HG03159 (cell line): ENCODE data around the gene RYR1.
"Not testable (repeated sequence)": the region's sequence is repeated elsewhere in the genome, so short reads cannot be mapped to it uniquely, and the experiment has no call there.

Source experiments
- ATAC-seq: cut with Tn5 transposase; IDR thresholded peaks from one replicate; pipeline ENCODE4 v1.9.1; 2021; ENCODE audit warnings: mild to moderate bottlenecking, moderate library complexity; ENCODE audit not compliant: unreplicated experiment

The RYR1 gene

DNA sequence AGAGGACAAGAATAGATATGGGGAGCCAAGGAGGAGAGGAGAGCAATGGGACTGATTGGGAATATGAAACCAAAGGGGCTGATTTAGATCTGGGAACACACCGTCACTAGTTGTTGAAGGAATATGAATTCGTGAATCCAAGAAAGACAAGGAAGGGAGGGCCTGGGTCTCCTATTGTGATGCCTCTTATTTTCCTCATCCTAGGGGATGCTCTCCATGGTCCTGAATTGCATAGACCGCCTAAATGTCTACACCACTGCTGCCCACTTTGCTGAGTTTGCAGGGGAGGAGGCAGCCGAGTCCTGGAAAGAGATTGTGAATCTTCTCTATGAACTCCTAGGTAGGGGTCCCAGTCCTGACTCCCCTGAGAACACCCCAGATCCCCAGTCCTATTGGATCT is 21.5 kb downstream of the RYR1 start:
- ATAC-seq, result no peak

DNA sequence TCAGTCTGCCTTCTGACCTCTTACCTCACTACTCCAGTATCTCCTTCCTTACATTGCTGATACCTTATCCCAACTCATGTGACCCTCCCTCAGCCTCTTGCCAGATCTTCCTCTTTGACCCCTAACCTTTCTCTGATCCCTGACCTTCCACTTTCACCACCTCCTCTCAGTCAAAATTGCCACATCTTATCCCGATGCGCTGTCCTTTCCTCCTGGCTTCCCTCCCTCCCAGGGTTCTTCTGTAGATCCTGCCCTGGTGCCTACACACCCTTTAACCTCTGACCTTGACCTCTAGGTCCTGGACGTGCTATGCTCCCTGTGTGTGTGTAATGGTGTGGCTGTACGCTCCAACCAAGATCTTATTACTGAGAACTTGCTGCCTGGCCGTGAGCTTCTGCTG is 23.7 kb downstream of the RYR1 start:
- ATAC-seq, result no peak

DNA sequence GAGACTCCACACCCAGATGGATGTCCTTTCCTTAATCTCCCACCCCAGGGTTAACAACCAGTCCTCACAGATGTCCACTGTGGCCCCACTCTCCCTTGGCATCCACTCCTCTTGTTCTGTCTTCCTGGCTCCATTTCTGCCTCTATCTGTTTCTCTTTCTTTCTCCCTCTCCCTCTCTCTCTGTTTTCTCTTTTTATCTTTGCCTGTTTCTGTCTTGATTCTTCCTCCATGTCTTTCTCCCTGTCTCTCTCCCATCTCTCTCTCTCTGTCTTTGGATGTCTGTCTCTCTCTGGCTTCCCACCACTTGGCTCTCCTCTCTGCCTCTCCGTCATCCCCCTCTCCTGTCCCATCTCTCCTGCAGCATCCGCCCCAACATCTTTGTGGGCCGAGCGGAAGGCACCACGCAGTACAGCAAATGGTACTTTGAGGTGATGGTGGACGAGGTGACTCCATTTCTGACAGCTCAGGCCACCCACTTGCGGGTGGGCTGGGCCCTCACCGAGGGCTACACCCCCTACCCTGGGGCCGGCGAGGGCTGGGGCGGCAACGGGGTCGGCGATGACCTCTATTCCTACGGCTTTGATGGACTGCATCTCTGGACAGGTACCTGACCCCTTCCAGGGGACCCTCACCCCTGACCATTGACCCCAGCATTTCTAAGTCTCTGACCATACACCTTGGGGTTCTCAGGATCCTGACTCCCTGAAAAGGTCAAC is 24.4 kb downstream of the RYR1 start:
- ATAC-seq, result no peak

DNA sequence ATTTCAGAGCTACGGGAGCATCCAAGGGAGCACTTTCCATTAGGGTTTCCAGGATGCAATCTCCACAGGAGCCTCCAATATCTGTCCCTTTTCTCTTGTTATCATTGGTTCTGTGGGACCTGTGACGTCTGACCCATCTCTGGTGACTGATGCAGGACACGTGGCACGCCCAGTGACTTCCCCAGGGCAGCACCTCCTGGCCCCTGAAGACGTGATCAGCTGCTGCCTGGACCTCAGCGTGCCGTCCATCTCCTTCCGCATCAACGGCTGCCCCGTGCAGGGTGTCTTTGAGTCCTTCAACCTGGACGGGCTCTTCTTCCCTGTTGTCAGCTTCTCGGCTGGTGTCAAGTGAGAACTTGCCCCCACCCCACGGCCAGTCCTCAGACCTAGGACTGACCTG is 25.5 kb downstream of the RYR1 start:
- no peak for ATAC-seq

DNA sequence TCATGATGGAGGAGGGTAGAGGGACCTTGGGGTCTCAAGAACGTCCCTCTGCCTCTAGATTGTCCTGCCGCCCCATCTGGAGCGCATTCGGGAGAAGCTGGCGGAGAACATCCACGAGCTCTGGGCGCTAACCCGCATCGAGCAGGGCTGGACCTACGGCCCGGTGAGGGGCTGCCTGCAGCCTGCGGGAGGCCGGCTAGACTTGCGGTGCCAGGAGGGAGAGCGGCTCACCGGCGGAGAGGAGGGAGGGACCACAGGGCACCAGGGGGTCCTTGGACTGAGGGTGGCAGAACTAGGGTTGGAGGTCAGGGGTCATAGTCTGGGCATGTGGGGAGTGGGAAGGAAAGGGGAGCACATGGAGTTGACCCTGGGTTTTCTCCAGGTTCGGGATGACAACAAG is 29.9 kb downstream of the RYR1 start:
- ATAC-seq, result no peak

DNA sequence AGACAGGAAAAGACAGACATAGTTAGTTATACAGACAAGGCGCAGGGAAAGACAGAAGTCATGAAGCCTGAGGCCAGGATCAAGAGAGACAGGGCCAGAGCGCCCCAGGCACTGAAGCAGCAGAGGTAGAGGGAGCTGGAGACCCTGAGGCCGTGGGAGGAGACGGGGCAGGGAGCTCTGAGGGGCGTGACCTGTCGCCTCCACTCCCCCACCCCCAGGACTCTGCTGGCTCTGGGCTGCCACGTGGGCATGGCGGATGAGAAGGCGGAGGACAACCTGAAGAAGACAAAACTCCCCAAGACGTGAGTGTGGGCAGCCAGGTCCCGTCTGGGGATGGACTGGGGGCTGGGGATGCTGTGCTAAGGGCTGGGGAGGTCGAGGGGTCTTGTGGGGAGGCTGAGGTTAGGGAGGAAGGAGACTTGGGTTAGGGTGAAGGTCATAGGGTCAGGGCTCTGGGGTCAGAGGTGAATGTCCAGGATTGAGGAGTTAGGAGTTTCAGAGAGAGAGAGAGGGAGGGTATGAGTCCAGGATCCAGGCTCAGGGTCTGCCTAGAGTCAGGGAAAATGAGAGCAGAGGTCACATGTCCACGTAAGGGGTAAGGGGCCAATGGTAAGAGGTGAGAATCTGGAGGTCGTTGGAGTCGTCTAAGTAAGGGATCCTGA is 31.1 kb downstream of the RYR1 start:
- ATAC-seq, result no peak

DNA sequence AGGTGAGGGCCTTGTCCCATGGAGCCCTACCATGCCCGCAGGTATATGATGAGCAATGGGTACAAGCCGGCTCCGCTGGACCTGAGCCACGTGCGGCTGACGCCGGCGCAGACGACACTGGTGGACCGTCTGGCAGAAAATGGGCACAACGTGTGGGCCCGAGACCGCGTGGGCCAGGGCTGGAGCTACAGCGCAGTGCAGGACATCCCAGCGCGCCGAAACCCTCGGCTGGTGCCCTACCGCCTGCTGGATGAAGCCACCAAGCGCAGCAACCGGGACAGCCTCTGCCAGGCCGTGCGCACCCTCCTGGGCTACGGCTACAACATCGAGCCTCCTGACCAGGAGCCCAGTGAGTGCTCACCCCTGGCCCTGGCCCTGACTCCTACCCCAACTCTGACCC is 32.6 kb downstream of the RYR1 start:
- ATAC-seq, result no peak

DNA sequence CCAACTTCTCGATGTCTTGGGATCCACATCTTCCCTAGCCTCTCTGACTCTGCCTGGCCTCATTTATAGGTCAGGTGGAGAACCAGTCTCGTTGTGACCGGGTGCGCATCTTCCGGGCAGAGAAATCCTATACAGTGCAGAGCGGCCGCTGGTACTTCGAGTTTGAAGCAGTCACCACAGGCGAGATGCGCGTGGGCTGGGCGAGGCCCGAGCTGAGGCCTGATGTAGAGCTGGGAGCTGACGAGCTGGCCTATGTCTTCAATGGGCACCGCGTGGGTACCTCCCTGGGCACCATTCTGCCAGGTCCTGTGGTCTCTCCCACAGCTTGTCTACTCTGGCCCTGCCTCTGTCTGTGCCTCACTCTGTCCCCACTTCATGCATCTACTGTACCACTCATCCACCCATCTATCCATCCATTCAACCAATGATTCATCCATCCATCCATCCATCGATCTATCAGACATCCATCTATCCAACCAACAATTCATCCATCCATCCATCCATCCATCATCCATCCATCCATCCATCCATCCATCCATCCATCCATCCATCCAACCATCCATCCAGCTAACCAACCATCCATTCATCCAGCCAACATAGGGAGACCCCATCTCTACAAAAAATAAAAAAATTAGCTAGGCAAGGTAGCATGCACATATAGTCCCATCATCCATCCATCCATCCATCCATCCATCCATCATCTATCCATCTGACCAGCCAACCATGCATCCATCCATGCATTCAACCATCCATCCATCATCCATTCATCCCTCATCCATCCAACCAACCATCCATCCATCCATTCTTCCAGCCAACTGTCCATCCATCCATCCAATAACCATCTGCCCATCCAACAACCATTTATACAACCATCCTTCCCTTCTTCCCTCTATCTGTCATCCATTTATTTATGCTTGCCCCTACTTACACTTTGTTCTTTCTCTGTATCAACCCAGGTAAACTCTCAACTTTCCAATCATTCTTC is 34.3 kb downstream of the RYR1 start:
- ATAC-seq, result no peak

DNA sequence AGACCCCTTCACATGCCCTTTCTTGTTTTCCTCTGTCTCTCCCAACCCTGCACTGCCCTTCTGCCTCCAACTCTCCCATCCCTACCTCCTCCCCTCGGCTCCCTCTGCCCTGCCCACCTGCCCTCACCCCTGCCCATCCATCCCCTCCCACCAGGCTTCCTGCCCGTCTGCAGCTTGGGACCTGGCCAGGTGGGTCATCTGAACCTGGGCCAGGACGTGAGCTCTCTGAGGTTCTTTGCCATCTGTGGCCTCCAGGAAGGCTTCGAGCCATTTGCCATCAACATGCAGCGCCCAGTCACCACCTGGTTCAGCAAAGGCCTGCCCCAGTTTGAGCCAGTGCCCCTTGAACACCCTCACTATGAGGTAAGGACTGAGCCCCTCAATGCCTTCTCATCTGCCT is 35.7 kb downstream of the RYR1 start:
- ATAC-seq, result no peak

DNA sequence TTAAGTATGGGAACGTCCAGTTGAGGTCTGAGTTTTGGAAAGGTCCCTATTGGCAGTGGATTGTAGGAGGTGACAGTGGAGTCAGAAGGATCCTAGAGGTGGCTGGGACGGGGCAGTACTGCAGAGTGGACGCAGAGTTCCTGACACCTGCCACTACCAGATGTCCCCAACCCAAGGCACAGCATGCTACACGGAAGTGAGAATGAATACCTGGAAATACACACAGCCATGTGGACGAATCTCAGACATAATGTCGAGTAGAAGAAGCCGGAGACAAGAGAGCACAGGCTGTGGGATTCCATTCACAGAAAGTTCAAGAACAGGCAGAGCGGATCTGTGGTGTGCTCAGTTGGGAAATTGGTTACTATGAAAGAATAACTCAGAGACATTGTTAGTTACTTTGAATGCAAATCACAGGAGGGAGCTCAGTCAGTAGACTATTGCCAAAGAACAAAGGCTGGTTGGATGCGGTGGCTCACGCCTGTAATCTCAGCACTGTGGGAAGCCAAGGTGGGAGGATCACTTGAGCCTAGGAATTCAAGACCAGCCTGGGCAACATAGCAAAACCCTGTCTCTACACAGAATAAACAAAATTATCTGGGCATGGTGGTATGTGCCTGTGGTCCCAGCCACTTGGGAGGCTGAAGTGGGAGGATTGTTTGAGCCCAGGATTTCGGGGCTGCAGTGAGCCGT is 37.4 kb downstream of the RYR1 start:
- no peak for ATAC-seq

DNA sequence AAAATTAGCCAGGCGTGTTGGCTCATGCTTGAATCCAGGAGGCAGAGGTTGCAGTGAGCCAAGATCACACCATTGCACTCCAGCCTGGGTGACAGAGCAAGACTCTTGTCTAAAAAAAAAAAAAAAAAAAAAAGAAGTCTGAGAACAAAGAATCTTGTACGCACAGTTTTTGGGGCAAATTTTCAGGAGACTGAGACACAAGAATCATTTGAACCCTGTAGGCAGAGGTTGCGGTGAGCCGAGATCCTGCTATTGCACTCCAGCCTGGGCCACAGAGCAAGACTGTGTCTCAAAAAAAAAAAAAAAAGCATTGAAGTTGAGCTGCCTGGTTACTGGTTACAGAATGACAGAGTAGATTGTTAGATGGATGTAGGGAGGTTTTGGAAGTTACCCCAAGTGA is 39.2 kb downstream of the RYR1 start:
- not testable (repeated sequence) for ATAC-seq

DNA sequence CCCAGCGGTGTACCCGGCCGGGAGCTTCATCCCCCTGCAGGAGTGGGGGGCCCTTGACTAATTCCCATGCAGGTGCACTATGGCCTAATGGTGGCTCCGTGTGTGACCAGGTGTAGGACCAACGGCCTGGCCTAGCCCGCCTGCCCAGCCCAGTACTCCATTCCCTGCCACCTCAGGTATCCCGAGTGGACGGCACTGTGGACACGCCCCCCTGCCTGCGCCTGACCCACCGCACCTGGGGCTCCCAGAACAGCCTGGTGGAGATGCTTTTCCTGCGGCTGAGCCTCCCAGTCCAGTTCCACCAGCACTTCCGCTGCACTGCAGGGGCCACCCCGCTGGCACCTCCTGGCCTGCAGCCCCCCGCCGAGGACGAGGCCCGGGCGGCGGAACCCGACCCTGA is 39.7 kb downstream of the RYR1 start:
- no peak for ATAC-seq

DNA sequence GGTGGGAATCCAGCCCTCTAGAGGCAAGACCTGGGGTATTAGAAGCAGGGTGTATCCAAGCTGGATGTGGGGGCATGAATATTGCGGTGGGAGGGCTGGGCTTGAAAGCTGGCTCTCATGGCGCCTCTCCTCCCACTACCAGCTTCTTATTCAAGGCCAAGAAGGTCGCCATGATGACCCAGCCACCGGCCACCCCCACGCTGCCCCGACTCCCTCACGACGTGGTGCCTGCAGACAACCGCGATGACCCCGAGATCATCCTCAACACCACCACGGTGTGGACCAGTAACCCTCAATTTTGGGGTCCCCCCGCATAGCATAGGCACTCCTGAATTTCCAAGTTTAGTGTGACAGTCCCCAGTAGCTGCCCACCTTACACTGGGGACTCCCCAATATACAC is 41.7 kb downstream of the RYR1 start:
- no peak for ATAC-seq

DNA sequence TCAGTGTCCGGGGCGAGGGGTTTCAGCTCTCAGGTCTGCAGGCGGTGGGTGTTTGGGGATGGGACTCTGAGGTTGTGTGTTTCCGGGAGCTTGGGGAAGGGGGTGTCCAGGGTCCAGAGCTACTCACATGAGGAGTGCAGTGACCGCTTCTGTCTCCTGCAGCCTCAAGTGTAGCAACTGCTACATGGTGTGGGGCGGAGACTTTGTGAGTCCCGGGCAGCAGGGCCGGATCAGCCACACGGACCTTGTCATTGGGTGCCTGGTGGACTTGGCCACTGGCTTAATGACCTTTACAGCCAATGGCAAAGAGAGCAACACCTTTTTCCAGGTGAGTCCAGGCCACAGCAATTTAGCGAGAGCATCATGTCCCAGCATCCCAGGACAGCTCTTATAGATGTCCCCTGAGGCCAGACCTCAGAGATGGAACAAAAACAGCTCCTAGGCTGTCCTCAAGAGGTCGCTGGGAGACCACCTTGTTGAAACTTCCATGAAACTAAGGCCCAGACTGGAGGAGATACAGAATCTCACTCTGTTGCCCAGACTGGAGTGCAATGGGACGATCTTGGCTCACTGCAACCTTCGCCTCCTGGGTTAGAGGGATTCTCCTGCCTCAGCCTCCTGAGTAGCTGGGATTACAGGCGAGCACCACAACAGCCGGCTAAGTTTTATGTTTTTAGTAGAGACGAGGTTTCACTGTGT is 44.9 kb downstream of the RYR1 start:
- no peak for ATAC-seq

DNA sequence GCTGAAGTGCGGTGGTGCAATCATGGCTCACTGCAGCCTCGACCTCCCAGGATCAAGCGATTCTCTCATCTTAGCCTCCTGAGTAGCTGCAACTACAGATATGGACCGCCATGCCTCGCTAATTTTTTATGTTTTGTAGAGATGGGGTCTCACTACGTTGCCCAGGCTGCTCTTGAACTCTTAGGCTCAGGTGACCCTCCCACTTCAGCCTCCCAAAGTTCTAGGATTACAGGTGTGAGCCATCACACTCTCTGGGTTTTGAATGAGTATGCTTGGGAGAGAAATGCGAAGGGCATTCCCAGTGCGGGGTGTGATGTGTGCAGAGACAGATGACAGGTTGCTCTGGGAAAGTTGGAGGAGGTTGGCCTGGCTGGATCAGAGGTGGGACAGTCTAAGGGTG is 49.0 kb downstream of the RYR1 start:
- no peak for ATAC-seq

DNA sequence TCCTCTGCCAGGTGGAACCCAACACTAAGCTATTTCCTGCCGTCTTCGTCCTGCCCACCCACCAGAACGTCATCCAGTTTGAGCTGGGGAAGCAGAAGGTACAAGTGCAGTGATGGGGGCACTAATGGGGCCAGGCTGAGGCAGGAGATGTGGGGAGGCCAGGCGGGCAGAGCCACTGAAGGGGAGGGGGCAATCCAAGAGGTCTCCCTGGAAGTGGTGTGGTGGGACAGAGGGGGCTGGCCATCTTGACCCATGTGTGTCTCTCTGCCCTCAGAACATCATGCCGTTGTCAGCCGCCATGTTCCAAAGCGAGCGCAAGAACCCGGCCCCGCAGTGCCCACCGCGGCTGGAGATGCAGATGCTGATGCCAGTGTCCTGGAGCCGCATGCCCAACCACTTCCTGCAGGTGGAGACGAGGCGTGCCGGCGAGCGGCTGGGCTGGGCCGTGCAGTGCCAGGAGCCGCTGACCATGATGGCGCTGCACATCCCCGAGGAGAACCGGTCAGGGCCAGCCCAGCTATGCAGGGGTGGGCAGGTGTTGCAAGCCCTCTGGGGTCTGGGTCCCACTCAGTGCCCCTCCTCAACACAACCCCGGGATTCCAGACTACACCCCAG is 49.6 kb downstream of the RYR1 start:
- no peak for ATAC-seq

DNA sequence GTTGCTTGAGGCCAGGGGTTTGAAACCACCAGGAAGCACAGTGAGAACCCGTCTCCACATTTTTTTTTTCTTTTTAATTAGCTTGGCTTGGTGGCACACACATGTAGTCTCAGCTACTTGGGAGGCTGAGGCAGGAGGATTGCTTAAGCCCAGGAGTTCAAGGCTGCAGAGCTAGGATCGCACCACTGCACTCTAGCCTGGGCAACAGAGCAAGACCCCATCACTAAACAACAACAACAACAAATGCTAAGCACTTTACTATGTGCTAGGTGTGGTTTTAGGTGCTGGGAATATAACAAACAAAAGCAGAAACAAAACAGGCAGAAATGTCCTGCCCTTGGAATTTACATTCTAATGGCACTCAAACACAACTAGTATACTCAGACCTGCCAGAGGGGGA is 51.3 kb downstream of the RYR1 start:
- no peak for ATAC-seq

DNA sequence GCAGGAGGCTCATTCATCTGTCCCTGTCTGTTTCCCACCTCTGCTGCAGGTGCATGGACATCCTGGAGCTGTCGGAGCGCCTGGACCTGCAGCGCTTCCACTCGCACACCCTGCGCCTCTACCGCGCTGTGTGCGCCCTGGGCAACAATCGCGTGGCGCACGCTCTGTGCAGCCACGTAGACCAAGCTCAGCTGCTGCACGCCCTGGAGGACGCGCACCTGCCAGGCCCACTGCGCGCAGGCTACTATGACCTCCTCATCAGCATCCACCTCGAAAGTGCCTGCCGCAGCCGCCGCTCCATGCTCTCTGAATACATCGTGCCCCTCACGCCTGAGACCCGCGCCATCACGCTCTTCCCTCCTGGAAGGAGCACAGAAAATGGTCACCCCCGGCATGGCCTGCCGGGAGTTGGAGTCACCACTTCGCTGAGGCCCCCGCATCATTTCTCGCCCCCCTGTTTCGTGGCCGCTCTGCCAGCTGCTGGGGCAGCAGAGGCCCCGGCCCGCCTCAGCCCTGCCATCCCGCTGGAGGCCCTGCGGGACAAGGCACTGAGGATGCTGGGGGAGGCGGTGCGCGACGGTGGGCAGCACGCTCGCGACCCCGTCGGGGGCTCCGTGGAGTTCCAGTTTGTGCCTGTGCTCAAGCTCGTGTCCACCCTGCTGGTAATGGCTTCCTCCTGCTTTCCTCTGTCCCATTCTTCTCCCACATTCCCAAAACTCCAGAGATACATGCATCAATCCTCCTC is 52.2 kb downstream of the RYR1 start:
- ATAC-seq, result no peak

DNA sequence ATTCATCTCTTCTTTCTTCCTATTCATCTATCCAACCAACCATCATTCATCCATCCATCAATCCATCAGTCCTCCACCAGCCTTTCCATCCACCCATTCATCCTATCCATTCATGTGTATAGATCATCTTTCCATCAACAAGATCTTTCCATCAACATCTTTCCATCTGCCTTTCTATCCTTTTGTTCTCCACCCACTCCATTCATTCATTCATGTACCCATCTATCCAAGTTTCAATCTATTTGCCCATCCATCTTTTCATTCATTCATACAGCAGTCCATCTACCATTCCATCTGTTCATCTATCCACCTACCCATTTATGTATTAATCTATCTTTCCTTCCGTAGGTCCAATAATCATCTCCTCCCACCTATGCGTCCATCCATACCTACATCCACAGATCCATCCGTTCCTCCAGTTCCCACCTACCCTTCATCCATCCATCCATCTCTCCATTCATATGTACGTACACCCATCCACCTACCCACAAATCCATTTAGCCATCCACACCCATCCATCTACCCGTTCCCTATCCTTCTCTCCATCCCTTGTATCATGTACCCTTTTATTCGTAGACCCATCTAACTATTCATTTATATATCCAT is 53.3 kb downstream of the RYR1 start:
- no peak for ATAC-seq
